ENCODE data around the gene UGDH. TPM values are rescaled to one million over a fixed set of nuclear protein-coding genes. Genes with fewer than 3 reads are reported as not detected.

Gene UGDH
- total and polyA plus RNA-seq, 2 of the 13 experiments (the other 11 are each of a cell fraction or from before 2014, with no cell fraction given): 99.0 to 384 TPM

- DNase-seq (ENCODE audit: low spot score) (no peak), FAIRE-seq (no peak), ATAC-seq (no peak; the same call in 2 of the 3 replicates)
- 96% methylated on average over 27 of the region's 27 CpGs for whole genome bisulfite sequencing (ENCODE audit: low lambda C conversion rate)
- BruUV-seq (replicated peaks): no TSS peak
- H3K9me3 ChIP-seq (ENCODE audit: low read length): no peaks in the 10 kb centered on the region
- H3K4me1 ChIP-seq (ENCODE audit: insufficient read depth, low read length): no peaks in the 10 kb centered on the region
- no peaks in the 10 kb centered on the region for H4K20me1 ChIP-seq (ENCODE audit: insufficient read depth, low read length)
- H3K4me3 ChIP-seq (replicated peaks in 1 of 3; ENCODE audit: insufficient read depth in 1 of 3, low read depth in 2 of 3, low read length in 3 of 3): no peak overlapping the region
- H3K27me3 ChIP-seq (ENCODE audit: control insufficient read depth in 1 of 2, insufficient read depth in 2 of 2, low read length in 2 of 2): no peaks in the 10 kb centered on the region
- H3K4me2 ChIP-seq (ENCODE audit: low read depth, low read length): no peak overlapping the region
- ChIA-PET POLR2A (no interaction called here), CTCF (ENCODE audit: low intra/inter-chr PET ratio, low total read pairs) (no interaction called here)
- TF ChIP-seq CEBPZ (IDR thresholded peaks at IDR 0.05; ENCODE audit: low read length) (no peak), NFATC3 (CRISPR knock-in tag; IDR thresholded peaks at IDR 0.05) (no peak)
- no peak overlapping the region for H3K27ac ChIP-seq (ENCODE audit: extremely low read length, insufficient read depth, low read length)
- H3K79me2 ChIP-seq (ENCODE audit: insufficient read depth, low read length): no peaks in the 10 kb centered on the region
- no peak overlapping the region for H3K9ac ChIP-seq (ENCODE audit: insufficient read depth, low read depth, low read length)
- in situ Hi-C loops (cut with HindIII; ENCODE audit: extremely low pct_ligation_motif_present, low pct_unique_long_range_greater_than_20kb) (no loop called here), intact Hi-C loops (cut with micrococcal nuclease; ENCODE audit: unreplicated experiment) (no loop called here)
- peaks cover 0 to 6% of the 10 kb centered on the region in 2 experiments; a peak in 2 of 5 replicates for H3K36me3 ChIP-seq (replicated peaks in 1 of 2; ENCODE audit: control insufficient read depth in 1 of 2, insufficient read depth in 2 of 2, low read length in 2 of 2)
- no peak overlapping the region for H2AFZ ChIP-seq (ENCODE audit: low read length)
Observed at GRCh38 chr4:39480251-39480650, 47.0 kb downstream of the UGDH start.

GRCh38 chr4:39476187-39476895 is 50.9 kb downstream of the UGDH start:
- H3K9me3 ChIP-seq (ENCODE audit: low read length): no peaks in the 10 kb centered on the region
- DNase-seq (ENCODE audit: low spot score) (no peak), FAIRE-seq (no peak), ATAC-seq (no peak)
- WGBS (ENCODE audit: low lambda C conversion rate): 78% methylated on average over 5 of the region's 5 CpGs
- H3K4me1 ChIP-seq (ENCODE audit: insufficient read depth, low read length): no peaks in the 10 kb centered on the region
- no peak overlapping the region for H3K9ac ChIP-seq (ENCODE audit: insufficient read depth, low read depth, low read length)
- H3K27ac ChIP-seq (ENCODE audit: extremely low read length, insufficient read depth, low read length): no peak overlapping the region
- no peak overlapping the region for H3K4me2 ChIP-seq (ENCODE audit: low read depth, low read length)
- in situ Hi-C loops (cut with HindIII; ENCODE audit: extremely low pct_ligation_motif_present, low pct_unique_long_range_greater_than_20kb): no loop called here
- no peaks in the 10 kb centered on the region for H3K27me3 ChIP-seq (ENCODE audit: control insufficient read depth in 1 of 2, insufficient read depth in 2 of 2, low read length in 2 of 2)
- BruUV-seq (replicated peaks): no TSS peak
- H3K4me3 ChIP-seq (replicated peaks in 1 of 3; ENCODE audit: insufficient read depth in 1 of 3, low read depth in 2 of 3, low read length in 3 of 3): no peak overlapping the region
- H3K36me3 ChIP-seq (replicated peaks in 1 of 2; ENCODE audit: control insufficient read depth in 1 of 2, insufficient read depth in 2 of 2, low read length in 2 of 2): peaks cover 2 to 6% of the 10 kb centered on the region in 2 experiments; a peak in 3 of 5 replicates
- POLR2A ChIA-PET: no interaction called here
- CTCF ChIA-PET (ENCODE audit: low intra/inter-chr PET ratio, low total read pairs): no interaction called here
- H3K79me2 ChIP-seq (ENCODE audit: insufficient read depth, low read length): no peaks in the 10 kb centered on the region
- H2AFZ ChIP-seq (ENCODE audit: low read length): no peak overlapping the region
- H4K20me1 ChIP-seq (ENCODE audit: insufficient read depth, low read length): no peaks in the 10 kb centered on the region
- intact Hi-C loops (cut with micrococcal nuclease; ENCODE audit: unreplicated experiment): no loop called here
- TF ChIP-seq CREBL2 (CRISPR knock-in tag; IDR thresholded peaks at IDR 0.05; ENCODE audit: borderline replicate concordance) (no peak), ZBTB7A (CRISPR knock-in tag; IDR thresholded peaks at IDR 0.05) (no peak), ZNF773 (CRISPR knock-in tag; IDR thresholded peaks at IDR 0.05; ENCODE audit: borderline replicate concordance) (no peak), ZNF552 (CRISPR knock-in tag; IDR thresholded peaks at IDR 0.05; ENCODE audit: borderline replicate concordance) (no peak), ZMAT5 (CRISPR knock-in tag; IDR thresholded peaks at IDR 0.05; ENCODE audit: borderline replicate concordance, low read depth) (no peak), HIVEP1 (CRISPR knock-in tag; IDR thresholded peaks at IDR 0.05) (no peak), MXI1 (IDR thresholded peaks at IDR 0.05; ENCODE audit: borderline replicate concordance, low read depth, low read length) (no peak), ZNF331 (CRISPR knock-in tag; IDR thresholded peaks at IDR 0.05) (no peak), ZNF770 (CRISPR knock-in tag; IDR thresholded peaks at IDR 0.05) (no peak), TOE1 (CRISPR knock-in tag; IDR thresholded peaks at IDR 0.05) (no peak)
